ENCODE data around the gene ODF4. TPM values are rescaled to one million over a fixed set of nuclear protein-coding genes. Genes with fewer than 3 reads are reported as not detected.
A peak's percentile ranks its signal among the peaks of the same experiment; 100 is the strongest.

The ODF4 gene
- total and polyA plus RNA-seq, 2 donors from 2014 or later, result not detected

DNA sequence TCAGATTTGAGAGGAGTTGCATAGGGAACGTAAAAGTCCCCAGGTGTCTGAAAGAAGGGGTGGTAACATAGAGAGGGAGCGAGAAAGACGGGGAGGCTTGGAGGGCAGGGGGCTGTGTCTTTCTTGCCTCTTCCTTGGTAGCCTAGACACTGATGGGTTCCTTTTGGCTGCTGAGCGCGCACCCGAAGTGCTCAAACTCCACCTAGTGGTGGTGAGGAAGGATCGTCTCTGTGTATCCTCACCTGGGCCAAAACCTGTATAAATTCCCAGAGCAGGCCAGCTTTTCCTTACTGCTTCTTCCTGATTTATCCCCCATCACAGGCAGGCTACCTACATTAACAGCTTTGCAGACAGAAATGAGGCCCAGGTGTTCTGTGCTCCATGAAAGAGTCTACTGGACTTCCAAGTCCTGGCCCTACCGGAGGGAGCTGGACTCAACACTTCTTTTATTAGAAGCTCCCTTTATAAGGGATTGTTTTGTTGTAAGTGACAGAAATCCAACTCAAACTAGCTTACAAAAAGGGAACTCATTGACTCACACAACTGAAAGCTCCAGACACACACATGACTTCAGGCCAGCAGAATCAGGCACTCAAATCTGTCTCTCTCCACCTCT, 38.9 kb upstream of the ODF4 start:
- Histone ChIP-seq H3K27me3 (ENCODE audit: control insufficient read depth, insufficient read depth, low read length) (no peaks in the 10 kb centered on the region), H3K4me1 (ENCODE audit: control insufficient read depth in 2 of 3, insufficient read depth in 2 of 3, low read depth in 1 of 3, low read length in 3 of 3) (no peaks in the 10 kb centered on the region), H3K4me3 (ENCODE audit: low read length in 3 of 3) (no peak overlapping the region), H3K9ac (ENCODE audit: low read length in 3 of 3) (no peak overlapping the region), H3K27ac (ENCODE audit: low read depth in 2 of 2, low read length in 2 of 2) (no peak overlapping the region), H3K9me3 (ENCODE audit: control insufficient read depth in 2 of 3, insufficient read depth in 1 of 3, low read length in 3 of 3) (no peaks in the 10 kb centered on the region), H3K36me3 (ENCODE audit: control insufficient read depth in 2 of 3, insufficient read depth in 3 of 3, low read length in 3 of 3) (no peaks in the 10 kb centered on the region)
- intact Hi-C loops (cut with DNase I), result no loop called here
- TF ChIP-seq, protein P1, sequence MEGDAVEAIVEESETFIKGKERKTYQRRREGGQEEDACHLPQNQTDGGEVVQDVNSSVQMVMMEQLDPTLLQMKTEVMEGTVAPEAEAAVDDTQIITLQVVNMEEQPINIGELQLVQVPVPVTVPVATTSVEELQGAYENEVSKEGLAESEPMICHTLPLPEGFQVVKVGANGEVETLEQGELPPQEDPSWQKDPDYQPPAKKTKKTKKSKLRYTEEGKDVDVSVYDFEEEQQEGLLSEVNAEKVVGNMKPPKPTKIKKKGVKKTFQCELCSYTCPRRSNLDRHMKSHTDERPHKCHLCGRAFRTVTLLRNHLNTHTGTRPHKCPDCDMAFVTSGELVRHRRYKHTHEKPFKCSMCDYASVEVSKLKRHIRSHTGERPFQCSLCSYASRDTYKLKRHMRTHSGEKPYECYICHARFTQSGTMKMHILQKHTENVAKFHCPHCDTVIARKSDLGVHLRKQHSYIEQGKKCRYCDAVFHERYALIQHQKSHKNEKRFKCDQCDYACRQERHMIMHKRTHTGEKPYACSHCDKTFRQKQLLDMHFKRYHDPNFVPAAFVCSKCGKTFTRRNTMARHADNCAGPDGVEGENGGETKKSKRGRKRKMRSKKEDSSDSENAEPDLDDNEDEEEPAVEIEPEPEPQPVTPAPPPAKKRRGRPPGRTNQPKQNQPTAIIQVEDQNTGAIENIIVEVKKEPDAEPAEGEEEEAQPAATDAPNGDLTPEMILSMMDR (IDR thresholded peaks at IDR 0.05; ENCODE audit: borderline replicate concordance, extremely low read depth, insufficient read depth), result peak; percentile 89
- DNase-seq, result peak; percentile 64 to 87 (median 80)
- FAIRE-seq, result no peak

DNA sequence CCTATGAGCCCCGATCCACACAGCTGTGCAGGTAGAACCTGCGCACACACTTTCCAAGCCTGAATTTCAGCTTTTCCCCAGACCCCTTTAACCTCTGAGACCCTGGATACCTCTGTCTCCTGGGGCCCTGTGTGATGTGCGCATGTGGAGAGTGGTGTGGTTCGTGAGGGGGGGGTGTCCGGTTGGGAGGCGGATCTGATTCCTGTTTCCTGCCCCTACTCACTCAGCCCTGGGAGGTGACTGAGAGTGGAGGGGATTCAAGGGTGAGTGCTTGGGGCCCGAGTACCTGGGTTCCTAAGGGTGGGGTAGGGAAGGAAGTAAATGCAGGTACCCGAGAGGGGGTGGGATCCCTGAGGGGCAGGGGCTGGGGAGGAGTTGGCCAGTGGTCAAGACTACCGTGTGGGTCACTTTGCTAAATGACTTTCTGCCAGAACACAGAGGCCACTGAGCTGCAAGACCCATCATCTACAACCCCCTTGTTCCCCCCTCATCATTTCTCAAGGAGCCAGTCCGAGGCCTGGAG, 29.0 kb upstream of the ODF4 start:
- Histone ChIP-seq H3K4me1 (ENCODE audit: control insufficient read depth in 2 of 3, insufficient read depth in 2 of 3, low read depth in 1 of 3, low read length in 3 of 3) (peaks cover 0 to 4% (median 0%) of the 10 kb centered on the region in 3 donors), H3K27ac (ENCODE audit: low read depth in 2 of 2, low read length in 2 of 2) (peak overlapping the region; percentile 32 to 47), H3K9ac (ENCODE audit: low read length in 3 of 3) (peak overlapping the region in 1 of 3 donors; percentile 34), H3K9me3 (ENCODE audit: control insufficient read depth in 2 of 3, insufficient read depth in 1 of 3, low read length in 3 of 3) (no peaks in the 10 kb centered on the region), H3K36me3 (ENCODE audit: control insufficient read depth in 2 of 3, insufficient read depth in 3 of 3, low read length in 3 of 3) (no peaks in the 10 kb centered on the region), H3K27me3 (ENCODE audit: control insufficient read depth, insufficient read depth, low read length) (peaks cover 13% of the 10 kb centered on the region), H3K4me3 (ENCODE audit: low read length in 3 of 3) (peak overlapping the region; percentile 44 to 55 (median 47))
- intact Hi-C loops (cut with DNase I), result no loop called here
- TF ChIP-seq, protein P1 (IDR thresholded peaks at IDR 0.05; ENCODE audit: borderline replicate concordance, extremely low read depth, insufficient read depth), result no peak
- DNase-seq, result no peak
- no peak for FAIRE-seq

DNA sequence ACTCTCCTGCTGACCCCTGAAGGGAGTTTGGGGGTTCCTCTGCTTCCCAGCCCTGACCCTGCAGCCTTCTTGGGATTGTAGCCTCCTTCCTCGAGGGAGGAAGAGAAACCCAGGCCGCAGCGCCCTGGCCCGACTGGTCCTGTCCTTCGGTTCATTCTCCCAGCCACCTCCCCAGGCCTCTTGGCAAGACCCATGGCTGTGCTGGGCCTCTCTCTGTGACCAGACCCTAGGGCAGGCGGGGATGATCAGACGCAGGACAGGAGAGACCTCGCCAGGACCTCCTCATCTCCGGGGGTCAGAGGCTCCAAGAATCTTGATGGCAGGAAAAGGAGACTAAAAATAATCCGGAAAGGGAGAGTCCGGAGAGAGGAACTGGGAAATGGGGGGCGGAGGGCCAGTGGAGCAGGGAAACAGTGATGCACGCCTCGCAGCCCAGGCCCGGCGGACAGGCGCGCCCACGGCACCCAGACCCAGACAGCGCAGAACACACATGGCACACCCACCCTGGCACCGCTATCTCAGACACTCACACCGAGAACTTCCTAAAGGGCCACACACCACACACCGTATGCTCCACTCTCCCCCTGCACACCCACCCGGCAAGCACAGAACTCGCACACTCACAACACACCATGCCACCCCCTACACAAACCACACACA, 28.4 kb upstream of the ODF4 start:
- Histone ChIP-seq H3K27ac (ENCODE audit: low read depth in 2 of 2, low read length in 2 of 2) (peak overlapping the region in 1 of 2 donors; percentile 32), H3K9ac (ENCODE audit: low read length in 3 of 3) (peak overlapping the region in 1 of 3 donors; percentile 34), H3K27me3 (ENCODE audit: control insufficient read depth, insufficient read depth, low read length) (peaks cover 17% of the 10 kb centered on the region), H3K9me3 (ENCODE audit: control insufficient read depth in 2 of 3, insufficient read depth in 1 of 3, low read length in 3 of 3) (no peaks in the 10 kb centered on the region), H3K4me3 (ENCODE audit: low read length in 3 of 3) (peak overlapping the region in 1 of 3 donors; percentile 55), H3K36me3 (ENCODE audit: control insufficient read depth in 2 of 3, insufficient read depth in 3 of 3, low read length in 3 of 3) (no peaks in the 10 kb centered on the region), H3K4me1 (ENCODE audit: control insufficient read depth in 2 of 3, insufficient read depth in 2 of 3, low read depth in 1 of 3, low read length in 3 of 3) (peaks cover 0 to 4% (median 0%) of the 10 kb centered on the region in 3 donors)
- intact Hi-C loops (cut with DNase I), result no loop called here
- TF ChIP-seq, protein P1 (IDR thresholded peaks at IDR 0.05; ENCODE audit: borderline replicate concordance, extremely low read depth, insufficient read depth), result no peak
- DNase-seq (peak in 1 of 5 donors; percentile 67), FAIRE-seq (no peak)
